ENCODE data around the gene NDUFB10. TPM values are rescaled to one million over a fixed set of nuclear protein-coding genes. Genes with fewer than 3 reads are reported as not detected.

NDUFB10 gene
- polyA plus RNA-seq, 1 of the 3 experiments (the other 2 are of a cell fraction): 468 TPM

DNA sequence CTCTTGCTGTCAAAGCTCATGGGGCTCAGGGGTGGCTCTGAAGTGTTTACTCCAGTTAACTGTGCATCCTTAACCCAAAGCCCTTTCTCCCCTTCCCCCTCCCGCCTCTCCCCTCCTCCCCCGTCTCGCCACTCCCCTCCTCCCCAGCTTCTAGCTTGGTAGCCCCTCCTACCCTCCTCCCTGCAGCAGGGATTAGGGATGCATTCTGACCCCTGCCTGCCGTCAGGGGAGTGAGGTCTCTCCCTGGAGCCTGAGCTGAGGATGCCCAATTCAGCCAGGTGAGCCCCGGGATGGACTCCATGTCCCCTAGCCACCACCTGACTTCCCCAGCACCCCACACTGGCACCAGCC lies 42.7 kb upstream of the NDUFB10 start:
- POLR2A ChIA-PET: interaction anchor here (1.0 kb wide), 1 partner anchor 48 kb away, joined by 4 read pairs; the partner anchor contains the start of gene RPS2
- DNase-seq: no peak
- Histone ChIP-seq H3K9me2 (no peaks in the 10 kb centered on the region), H3K4me1 (ENCODE audit: control insufficient read depth in 1 of 2, insufficient read depth in 2 of 2, low read depth in 1 of 2, low read length in 1 of 2) (peaks cover 0 to 13% of the 10 kb centered on the region in 2 experiments; a peak in 1 of 4 replicates), H3K9me3 (no peaks in the 10 kb centered on the region), H4K20me1 (ENCODE audit: insufficient read depth) (no peaks in the 10 kb centered on the region), H3K4me2 (no peak overlapping the region), H3F3A (replicated peaks; ENCODE audit: insufficient read depth) (no peaks in the 10 kb centered on the region), H3K27ac (ENCODE audit: low read depth in 2 of 2, low read length in 1 of 2) (no peak overlapping the region), H3K79me2 (ENCODE audit: insufficient read depth) (no peaks in the 10 kb centered on the region), H3K9ac (no peak overlapping the region), H3K36me3 (replicated peaks in 1 of 2; ENCODE audit: control insufficient read depth in 1 of 2, insufficient read depth in 2 of 2, low read length in 1 of 2) (no peaks in the 10 kb centered on the region), H3K27me3 (ENCODE audit: insufficient read depth) (peaks cover 45% of the 10 kb centered on the region), H2AFZ (ENCODE audit: low read depth) (no peak overlapping the region), H3K4me3 (ENCODE audit: low read depth in 2 of 2, low read length in 1 of 2) (no peak overlapping the region)
- CTCF ChIA-PET: interaction anchor here (1.0 to 5.2 kb wide), 3 partner anchors 12 to 54 kb away, joined by 3 to 38 read pairs (median 3); no protein-coding TSS in a partner anchor
- TF ChIP-seq GABPA (IDR thresholded peaks at IDR 0.05; ENCODE audit: low read depth) (no peak), FOXM1 (IDR thresholded peaks at IDR 0.05; ENCODE audit: low read depth) (no peak), EP300 (IDR thresholded peaks at IDR 0.05; ENCODE audit: borderline replicate concordance in 1 of 2, low read depth in 1 of 2, low read length in 1 of 2) (no peak), RAD21 (IDR thresholded peaks at IDR 0.05; ENCODE audit: low read length) (no peak), USF1 (IDR thresholded peaks at IDR 0.05; ENCODE audit: borderline replicate concordance, low read depth) (no peak), SIN3A (IDR thresholded peaks at IDR 0.05; ENCODE audit: borderline replicate concordance, low read depth, low read length) (no peak), RXRA (IDR thresholded peaks at IDR 0.05; ENCODE audit: borderline replicate concordance, low read depth) (no peak), NFIC (IDR thresholded peaks at IDR 0.05; ENCODE audit: borderline replicate concordance) (no peak), TCF12 (IDR thresholded peaks at IDR 0.05) (no peak), POLR2AphosphoS5 (IDR thresholded peaks at IDR 0.05; ENCODE audit: low read depth, low read length) (no peak), ELF1 (IDR thresholded peaks at IDR 0.05) (no peak), FOSL2 (IDR thresholded peaks at IDR 0.05; ENCODE audit: borderline replicate concordance, low read depth) (no peak)
- TF ChIP-seq, protein P1, sequence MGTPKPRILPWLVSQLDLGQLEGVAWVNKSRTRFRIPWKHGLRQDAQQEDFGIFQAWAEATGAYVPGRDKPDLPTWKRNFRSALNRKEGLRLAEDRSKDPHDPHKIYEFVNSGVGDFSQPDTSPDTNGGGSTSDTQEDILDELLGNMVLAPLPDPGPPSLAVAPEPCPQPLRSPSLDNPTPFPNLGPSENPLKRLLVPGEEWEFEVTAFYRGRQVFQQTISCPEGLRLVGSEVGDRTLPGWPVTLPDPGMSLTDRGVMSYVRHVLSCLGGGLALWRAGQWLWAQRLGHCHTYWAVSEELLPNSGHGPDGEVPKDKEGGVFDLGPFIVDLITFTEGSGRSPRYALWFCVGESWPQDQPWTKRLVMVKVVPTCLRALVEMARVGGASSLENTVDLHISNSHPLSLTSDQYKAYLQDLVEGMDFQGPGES (IDR thresholded peaks at IDR 0.05; ENCODE audit: low read depth, low read length): no peak
- TF ChIP-seq, protein P2, sequence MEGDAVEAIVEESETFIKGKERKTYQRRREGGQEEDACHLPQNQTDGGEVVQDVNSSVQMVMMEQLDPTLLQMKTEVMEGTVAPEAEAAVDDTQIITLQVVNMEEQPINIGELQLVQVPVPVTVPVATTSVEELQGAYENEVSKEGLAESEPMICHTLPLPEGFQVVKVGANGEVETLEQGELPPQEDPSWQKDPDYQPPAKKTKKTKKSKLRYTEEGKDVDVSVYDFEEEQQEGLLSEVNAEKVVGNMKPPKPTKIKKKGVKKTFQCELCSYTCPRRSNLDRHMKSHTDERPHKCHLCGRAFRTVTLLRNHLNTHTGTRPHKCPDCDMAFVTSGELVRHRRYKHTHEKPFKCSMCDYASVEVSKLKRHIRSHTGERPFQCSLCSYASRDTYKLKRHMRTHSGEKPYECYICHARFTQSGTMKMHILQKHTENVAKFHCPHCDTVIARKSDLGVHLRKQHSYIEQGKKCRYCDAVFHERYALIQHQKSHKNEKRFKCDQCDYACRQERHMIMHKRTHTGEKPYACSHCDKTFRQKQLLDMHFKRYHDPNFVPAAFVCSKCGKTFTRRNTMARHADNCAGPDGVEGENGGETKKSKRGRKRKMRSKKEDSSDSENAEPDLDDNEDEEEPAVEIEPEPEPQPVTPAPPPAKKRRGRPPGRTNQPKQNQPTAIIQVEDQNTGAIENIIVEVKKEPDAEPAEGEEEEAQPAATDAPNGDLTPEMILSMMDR (IDR thresholded peaks at IDR 0.05): no peak
- WGBS (ENCODE audit: low lambda C conversion rate): 30% methylated on average over 5 of the region's 5 CpGs

DNA sequence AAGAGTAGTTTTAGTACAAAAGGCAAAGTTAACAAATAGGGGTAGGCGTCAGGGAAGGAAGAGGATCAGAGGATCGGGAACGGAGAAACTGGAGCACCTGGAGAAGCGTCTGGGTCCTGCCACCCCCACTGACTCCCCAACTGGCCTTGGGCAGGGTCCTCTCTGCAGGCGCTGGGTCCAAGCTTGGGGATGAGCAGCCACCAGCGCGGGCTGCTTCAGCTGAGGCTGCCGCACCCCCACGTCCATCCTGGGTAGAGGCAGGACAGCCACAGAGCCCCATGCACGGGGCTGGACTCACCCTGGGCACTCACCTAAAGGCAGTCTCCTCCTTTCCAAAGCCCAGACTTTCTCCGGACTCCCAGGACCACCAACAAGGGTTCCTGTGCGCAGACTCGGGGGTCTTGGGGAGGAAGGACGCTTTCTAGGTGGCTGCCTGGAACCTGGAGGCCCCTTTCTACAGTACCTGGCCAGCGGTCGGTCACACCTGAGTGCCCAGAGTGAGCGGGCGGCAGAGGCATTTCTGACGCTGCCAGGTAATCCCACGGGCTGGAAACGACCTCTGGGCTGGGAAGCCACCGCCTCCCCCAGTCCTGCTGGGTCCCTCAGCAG lies 42.2 kb upstream of the NDUFB10 start:
- Histone ChIP-seq H3K9me2 (no peaks in the 10 kb centered on the region), H3K27ac (ENCODE audit: low read depth in 2 of 2, low read length in 1 of 2) (no peak overlapping the region), H3K4me1 (ENCODE audit: control insufficient read depth in 1 of 2, insufficient read depth in 2 of 2, low read depth in 1 of 2, low read length in 1 of 2) (peaks cover 0 to 13% of the 10 kb centered on the region in 2 experiments; a peak in 1 of 4 replicates), H3K4me2 (no peak overlapping the region), H3K4me3 (ENCODE audit: low read depth in 2 of 2, low read length in 1 of 2) (no peak overlapping the region), H3K9ac (no peak overlapping the region), H3K27me3 (ENCODE audit: insufficient read depth) (peaks cover 45% of the 10 kb centered on the region), H3K36me3 (replicated peaks in 1 of 2; ENCODE audit: control insufficient read depth in 1 of 2, insufficient read depth in 2 of 2, low read length in 1 of 2) (no peaks in the 10 kb centered on the region), H3K9me3 (no peaks in the 10 kb centered on the region), H4K20me1 (ENCODE audit: insufficient read depth) (no peaks in the 10 kb centered on the region), H3F3A (replicated peaks; ENCODE audit: insufficient read depth) (no peaks in the 10 kb centered on the region), H2AFZ (ENCODE audit: low read depth) (no peak overlapping the region), H3K79me2 (ENCODE audit: insufficient read depth) (no peaks in the 10 kb centered on the region)
- ChIA-PET CTCF (interaction anchor here (5.2 kb wide), 1 partner anchor 12 kb away, joined by 38 read pairs; no protein-coding TSS in a partner anchor), POLR2A (interaction anchor here (1.0 kb wide), 1 partner anchor 48 kb away, joined by 4 read pairs; the partner anchor contains the start of gene RPS2)
- no peak for DNase-seq
- WGBS (ENCODE audit: low lambda C conversion rate): 24% methylated on average over 13 of the region's 22 CpGs
- TF ChIP-seq GATA2 (CRISPR knock-in tag; IDR thresholded peaks at IDR 0.05) (no peak), TCF12 (IDR thresholded peaks at IDR 0.05) (no peak), NFIC (IDR thresholded peaks at IDR 0.05; ENCODE audit: borderline replicate concordance) (no peak), FOXJ3 (CRISPR knock-in tag; IDR thresholded peaks at IDR 0.05) (no peak), SIN3A (IDR thresholded peaks at IDR 0.05; ENCODE audit: borderline replicate concordance, low read depth, low read length) (no peak), RXRA (IDR thresholded peaks at IDR 0.05; ENCODE audit: borderline replicate concordance, low read depth) (no peak), FOSL2 (IDR thresholded peaks at IDR 0.05; ENCODE audit: borderline replicate concordance, low read depth) (no peak)
- TF ChIP-seq, protein P3, sequence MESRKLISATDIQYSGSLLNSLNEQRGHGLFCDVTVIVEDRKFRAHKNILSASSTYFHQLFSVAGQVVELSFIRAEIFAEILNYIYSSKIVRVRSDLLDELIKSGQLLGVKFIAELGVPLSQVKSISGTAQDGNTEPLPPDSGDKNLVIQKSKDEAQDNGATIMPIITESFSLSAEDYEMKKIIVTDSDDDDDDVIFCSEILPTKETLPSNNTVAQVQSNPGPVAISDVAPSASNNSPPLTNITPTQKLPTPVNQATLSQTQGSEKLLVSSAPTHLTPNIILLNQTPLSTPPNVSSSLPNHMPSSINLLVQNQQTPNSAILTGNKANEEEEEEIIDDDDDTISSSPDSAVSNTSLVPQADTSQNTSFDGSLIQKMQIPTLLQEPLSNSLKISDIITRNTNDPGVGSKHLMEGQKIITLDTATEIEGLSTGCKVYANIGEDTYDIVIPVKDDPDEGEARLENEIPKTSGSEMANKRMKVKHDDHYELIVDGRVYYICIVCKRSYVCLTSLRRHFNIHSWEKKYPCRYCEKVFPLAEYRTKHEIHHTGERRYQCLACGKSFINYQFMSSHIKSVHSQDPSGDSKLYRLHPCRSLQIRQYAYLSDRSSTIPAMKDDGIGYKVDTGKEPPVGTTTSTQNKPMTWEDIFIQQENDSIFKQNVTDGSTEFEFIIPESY (IDR thresholded peaks at IDR 0.05; ENCODE audit: borderline replicate concordance, low read depth): no peak
- TF ChIP-seq, protein P1 (IDR thresholded peaks at IDR 0.05; ENCODE audit: low read depth, low read length): no peak
